H1 (cell line): Measurements from ENCODE around the gene RNF175. TPM values are rescaled to one million over a fixed set of nuclear protein-coding genes. Genes with fewer than 3 reads are reported as not detected.

Experiments used
- CTCF ChIA-PET: fragments of 300-600 bp; sonication (Branson Sonifier 250); formaldehyde crosslinking; loops from one replicate; lab custom pipeline; 2021; ENCODE audit not compliant: partially characterized antibody; lab: Charles Lee
- POLR2A ChIA-PET: fragments of 300-600 bp; sonication (Branson Sonifier 250); formaldehyde crosslinking; loops from one replicate; lab custom pipeline; 2021; ENCODE audit warnings: inconsistent platforms; ENCODE audit not compliant: partially characterized antibody; lab: Charles Lee
- DNase-seq, 2 experiments: peaks; one replicate each; pipeline versions ENCODE4 v3.0.0 to v3.0.0-alpha.2; 2010 to 2022; ENCODE audit warnings: low spot score in 2 of 2, low read depth in 1 of 2, mixed read lengths in 1 of 2
- FAIRE-seq: peaks from 2 replicates; lab custom pipeline; 2011; peaks lifted over from hg19 to GRCh38; lab: Jason Lieb, UNC
- H2AFZ ChIP-seq: 2 replicates; pipeline ENCODE4 v1.8.1; 2012; ENCODE audit warnings: low read length, inconsistent platforms
- H2AK5ac ChIP-seq: 2 replicates; pipeline ENCODE4 v1.6.1; 2013; ENCODE audit warnings: low read depth, low read length
- H2BK120ac ChIP-seq: replicated peaks from 2 replicates; pipeline ENCODE3; 2013; ENCODE audit warnings: low read depth, low read length, inconsistent platforms
- H2BK12ac ChIP-seq: 2 replicates; pipeline ENCODE4 v1.6.1; 2013; ENCODE audit warnings: low read depth, low read length
- H2BK15ac ChIP-seq: 2 replicates; pipeline ENCODE4 v1.6.1; 2013; ENCODE audit warnings: low read length
- H2BK20ac ChIP-seq: 2 replicates; pipeline ENCODE4 v1.6.1; 2013; ENCODE audit warnings: low read length
- H2BK5ac ChIP-seq: 2 replicates; pipeline ENCODE4 v1.6.1; 2013; ENCODE audit warnings: low read depth, low read length
- H3K14ac ChIP-seq: 2 replicates; pipeline ENCODE4 v1.6.1; 2013; ENCODE audit warnings: inconsistent platforms; ENCODE audit not compliant: insufficient read length
- H3K18ac ChIP-seq: 2 replicates; pipeline ENCODE4 v1.6.1; 2013; ENCODE audit warnings: low read length; ENCODE audit errors: extremely low read depth
- H3K23ac ChIP-seq: 2 replicates; pipeline ENCODE4 v1.6.1; 2013; ENCODE audit warnings: inconsistent platforms; ENCODE audit not compliant: insufficient read length
- H3K23me2 ChIP-seq: 2 replicates; pipeline ENCODE4 v1.6.1; 2013; ENCODE audit warnings: low read depth, low read length
- H3K27ac ChIP-seq: 2 replicates; pipeline ENCODE4 v1.6.1; 2011; ENCODE audit warnings: low read depth, low read length, inconsistent platforms
- H3K27me3 ChIP-seq, 4 experiments: replicated peaks in 1 of 4; 1 replicate in 1 of 4; 2 replicates in 3 of 4; pipeline versions ENCODE4 v1.6.1 to v1.8.1; 2011 to 2013; ENCODE audit warnings: low read length in 3 of 4, mild to moderate bottlenecking in 3 of 4, inconsistent platforms in 2 of 4, mixed read lengths in 2 of 4, moderate library complexity in 1 of 4; ENCODE audit not compliant: control insufficient read depth in 3 of 4, insufficient read depth in 3 of 4; ENCODE audit errors: extremely low read depth in 1 of 4
- H3K36me3 ChIP-seq, 4 experiments: 2 replicates each; pipeline versions ENCODE4 v1.6.1 to v1.8.1; 2011 to 2013; ENCODE audit warnings: mild to moderate bottlenecking in 4 of 4, low read length in 3 of 4, moderate library complexity in 2 of 4, control low read depth in 1 of 4, inconsistent platforms in 1 of 4; ENCODE audit not compliant: insufficient read depth in 4 of 4, control insufficient read depth in 2 of 4
- H3K4ac ChIP-seq: replicated peaks from 2 replicates; pipeline ENCODE3; 2013; ENCODE audit warnings: low read length, low read depth, mixed read lengths, inconsistent platforms; ENCODE audit not compliant: insufficient read length
- H3K4me1 ChIP-seq, 4 experiments: replicated peaks in 1 of 4; 1 replicate in 1 of 4; 2 replicates in 3 of 4; pipeline versions ENCODE4 v1.6.1 to v1.8.1; 2011 to 2013; ENCODE audit warnings: low read length in 3 of 4, inconsistent platforms in 2 of 4, mixed read lengths in 1 of 4; ENCODE audit not compliant: insufficient read depth in 4 of 4, control insufficient read depth in 3 of 4
- H3K4me2 ChIP-seq, 2 experiments: 2 replicates each; pipeline versions ENCODE4 v1.6.1 to v1.8.1; 2011 to 2013; ENCODE audit warnings: low read depth in 2 of 2, low read length in 2 of 2, control low read depth in 1 of 2, inconsistent platforms in 1 of 2, mild to moderate bottlenecking in 1 of 2; ENCODE audit not compliant: insufficient read depth in 1 of 2
- H3K4me3 ChIP-seq, 4 experiments: fragments of 200-600, 300-600 bp in 1 of 4; sonication (generic), shearing (Covaris generic), sonication (Bioruptor Twin) in 1 of 4; 2 replicates each; pipeline versions ENCODE4 v1.5.1 to v1.8.1; 2011 to 2016; ENCODE audit warnings: low read length in 4 of 4, low read depth in 3 of 4, control low read depth in 2 of 4, inconsistent platforms in 2 of 4, mild to moderate bottlenecking in 2 of 4, mixed read lengths in 1 of 4, moderate library complexity in 1 of 4; ENCODE audit not compliant: insufficient read depth in 2 of 4; ENCODE audit errors: extremely low read depth in 1 of 4
- H3K56ac ChIP-seq: replicated peaks from 2 replicates; pipeline ENCODE3; 2013; ENCODE audit warnings: low read depth, mild to moderate bottlenecking, mixed read lengths, low read length, inconsistent platforms; ENCODE audit not compliant: insufficient read length
- H3K79me1 ChIP-seq: 2 replicates; pipeline ENCODE4 v1.6.1; 2013; ENCODE audit warnings: low read depth, low read length, control low read depth
- H3K79me2 ChIP-seq, 2 experiments: 2 replicates each; pipeline versions ENCODE4 v1.6.1 to v1.8.1; 2012 to 2013; ENCODE audit warnings: low read length in 2 of 2, mild to moderate bottlenecking in 2 of 2, inconsistent platforms in 1 of 2; ENCODE audit not compliant: insufficient read depth in 2 of 2, control insufficient read depth in 1 of 2
- H3K9ac ChIP-seq, 4 experiments: replicated peaks in 1 of 4; 1 replicate in 1 of 4; 2 replicates in 3 of 4; pipeline versions ENCODE4 v1.6.1 to v1.8.1; 2011 to 2013; ENCODE audit warnings: low read depth in 3 of 4, low read length in 3 of 4, control low read depth in 2 of 4, mild to moderate bottlenecking in 2 of 4, moderate library complexity in 2 of 4, inconsistent platforms in 1 of 4; ENCODE audit errors: extremely low read depth in 1 of 4
- H3K9me3 ChIP-seq, 2 experiments: 2 replicates each; pipeline versions ENCODE4 v1.6.1 to v1.8.1; 2012 to 2013; ENCODE audit warnings: mild to moderate bottlenecking in 2 of 2, moderate library complexity in 2 of 2, control low read depth in 1 of 2, inconsistent platforms in 1 of 2, low read depth in 1 of 2, low read length in 1 of 2, mixed read lengths in 1 of 2; ENCODE audit not compliant: insufficient read depth in 2 of 2
- H4K20me1 ChIP-seq, 2 experiments: replicated peaks in 1 of 2; 2 replicates each; pipeline versions ENCODE3 to v1.8.1; 2011 to 2013; ENCODE audit warnings: inconsistent platforms in 2 of 2, low read length in 2 of 2, mild to moderate bottlenecking in 1 of 2; ENCODE audit not compliant: insufficient read depth in 2 of 2, control insufficient read depth in 1 of 2
- H4K5ac ChIP-seq: 2 replicates; pipeline ENCODE4 v1.6.1; 2013; ENCODE audit warnings: low read length, low read depth, mixed read lengths, inconsistent platforms; ENCODE audit not compliant: insufficient read length
- H4K8ac ChIP-seq: 2 replicates; pipeline ENCODE4 v1.8.0; 2013; ENCODE audit warnings: mild to moderate bottlenecking, moderate library complexity, low read length, inconsistent platforms; ENCODE audit not compliant: insufficient read depth; ENCODE audit errors: extremely low read depth
- H4K91ac ChIP-seq: replicated peaks from 2 replicates; pipeline ENCODE3; 2013; ENCODE audit warnings: low read length, mixed read lengths, inconsistent platforms; ENCODE audit not compliant: insufficient read length
- BACH1 ChIP-seq: IDR thresholded peaks from 2 replicates; pipeline ENCODE4 v1.6.1; 2012; ENCODE audit warnings: low read length, improper control_type of control experiment
- BRCA1 ChIP-seq: IDR thresholded peaks from 2 replicates; pipeline ENCODE4 v1.6.1; 2012; ENCODE audit warnings: low read depth, low read length, improper control_type of control experiment
- NANOG ChIP-seq: IDR thresholded peaks from 2 replicates; pipeline ENCODE4 v1.6.1; 2011; ENCODE audit warnings: low read length, low read depth, mild to moderate bottlenecking, inconsistent platforms; ENCODE audit not compliant: insufficient read depth, poor library complexity, severe bottlenecking
- PHF8 ChIP-seq: fragments of 200-600 bp; sonication (generic); conservative IDR thresholded peaks from 2 replicates; pipeline ENCODE4 v1.7.1; 2012; ENCODE audit warnings: low read depth, mild to moderate bottlenecking, inconsistent platforms, low read length, moderate library complexity
- RNF2 ChIP-seq: fragments of 200-900, 300-1000 bp; sonication (generic); IDR thresholded peaks from 2 replicates; pipeline ENCODE4 v1.7.1; 2016; ENCODE audit warnings: borderline replicate concordance, low read depth, mild to moderate bottlenecking, antibody characterized with exemption, low read length; ENCODE audit not compliant: poor library complexity, severe bottlenecking; ENCODE audit errors: missing control alignments
- SIRT6 ChIP-seq: IDR thresholded peaks from one replicate; pipeline ENCODE4 v1.7.1; 2012; ENCODE audit warnings: low read length, inconsistent platforms
- TBP ChIP-seq: IDR thresholded peaks from 2 replicates; pipeline ENCODE4 v1.6.1; 2011; ENCODE audit warnings: low read depth, low read length, improper control_type of control experiment
- WGBS, 2 experiments: shearing (Covaris generic) in 1 of 2; methylation state at CpG; one replicate each; pipeline versions ENCODE4 v1.1.6 to v1.1.7; 2013 to 2015; ENCODE audit warnings: low lambda C conversion rate in 2 of 2, mixed read lengths in 2 of 2, inconsistent platforms in 1 of 2, low coverage in 1 of 2, missing lambda C conversion rate in 1 of 2; ENCODE audit not compliant: insufficient replicate concordance in 2 of 2, insufficient coverage in 1 of 2, insufficient read length in 1 of 2; ENCODE audit errors: extremely low coverage in 1 of 2, missing lambda C conversion rate in 1 of 2; 5-methylcytosine and 5-hydroxymethylcytosine counted together
- polyA plus RNA-seq, 7 experiments: library from polyadenylated mRNA; depleted of rRNA in 3 of 7; stranded (reverse) in 5 of 7; unstranded in 2 of 7; fragments of >200 nt in 5 of 7; fragments of 200-250 nt in 2 of 7; gene quantifications; 1 replicate in 5 of 7; 2 replicates in 1 of 7; 4 replicates in 1 of 7; pipeline versions ENCODE4 v1.2.1 to v1.2.3, GENCODE V29; 2011 to 2013; ENCODE audit warnings: missing spikeins in 2 of 7, mixed read lengths in 2 of 7
- total RNA-seq: library from RNA; stranded (reverse); fragmentation: NEBNext Ultra II Directional; extraction: Animal tissue kit (Norgen Biotek cat#: 25700); gene quantifications from 2 replicates; pipeline ENCODE4 v1.2.1, GENCODE V29; 2021
- TF ChIP-seq, protein P1 (sequence below), 3 experiments: IDR thresholded peaks; 1 replicate in 2 of 3; 2 replicates in 1 of 3; pipeline versions ENCODE4 v1.5.1 to v1.6.1; 2011; ENCODE audit warnings: low read length in 3 of 3, mild to moderate bottlenecking in 3 of 3, inconsistent platforms in 2 of 3, low read depth in 1 of 3, moderate library complexity in 1 of 3; ENCODE audit not compliant: insufficient read depth in 1 of 3; ENCODE audit errors: control extremely low read depth in 1 of 3

RNF175 gene
- total and polyA plus RNA-seq, 2 of the 8 experiments (the other 6 are each of a cell fraction or from before 2014, with no cell fraction given) = 7.9 to 9.8 TPM

DNA sequence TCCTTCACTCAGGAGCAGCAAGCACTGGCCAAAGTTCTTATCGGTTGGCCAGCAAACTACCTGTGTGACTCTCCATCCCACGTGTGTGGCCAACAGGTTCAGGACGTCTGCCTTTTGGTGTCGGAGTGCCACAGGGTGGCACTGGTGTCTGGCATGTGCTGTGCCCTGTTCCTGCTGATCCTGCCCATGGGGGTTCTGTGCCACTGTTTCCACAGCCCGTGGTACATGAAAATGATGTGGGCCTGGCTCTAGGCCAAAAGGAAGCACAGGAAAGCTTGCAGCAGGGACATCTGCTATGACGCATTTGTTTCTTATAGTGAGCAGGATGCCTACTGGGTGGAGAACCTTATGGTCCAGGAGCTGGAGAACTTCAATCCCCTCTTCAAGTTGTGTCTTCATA, 80.3 kb downstream of the RNF175 start:
- Histone ChIP-seq H2BK20ac (no peak overlapping the region), H3K79me2 (no peaks in the 10 kb centered on the region), H3K79me1 (no peaks in the 10 kb centered on the region), H2AFZ (no peak overlapping the region), H2AK5ac (no peak overlapping the region), H3K56ac (no peak overlapping the region), H3K27me3 (peaks cover 12 to 30% (median 21%) of the 10 kb centered on the region in 4 experiments), H3K23ac (no peak overlapping the region), H3K4me1 (peaks cover 0 to 4% (median 1%) of the 10 kb centered on the region in 4 experiments; a peak in 3 of 7 replicates), H2BK12ac (no peak overlapping the region), H3K4me2 (no peak overlapping the region), H2BK5ac (no peak overlapping the region), H3K23me2 (peaks cover 12% of the 10 kb centered on the region; the same call in 1 of the 2 replicates), H3K9ac (no peak overlapping the region), H4K8ac (no peak overlapping the region), H4K91ac (no peak overlapping the region), H3K36me3 (no peaks in the 10 kb centered on the region), H3K14ac (no peak overlapping the region), H4K5ac (no peak overlapping the region), H3K4ac (no peak overlapping the region), H2BK15ac (no peak overlapping the region), H3K9me3 (no peaks in the 10 kb centered on the region; a peak in 1 of 4 replicates), H3K4me3 (no peak overlapping the region), H4K20me1 (no peaks in the 10 kb centered on the region), H2BK120ac (no peak overlapping the region), H3K27ac (no peak overlapping the region), H3K18ac (no peak overlapping the region)
- 78% methylated on average over 6 of the region's 6 CpGs; no CpG with 5 or more reads in 1 of the 2 experiments for WGBS, 2 experiments
- ChIA-PET CTCF (interaction anchor here (1.2 to 1.6 kb wide), 3 partner anchors 29 to 85 kb away, joined by 3 to 5 read pairs (median 4); no protein-coding TSS in a partner anchor), POLR2A (no interaction called here)
- DNase-seq (no peak), FAIRE-seq (no peak)
- TF ChIP-seq SIRT6 (no peak), PHF8 (no peak), BACH1 (no peak), RNF2 (no peak), NANOG (no peak), BRCA1 (no peak), TBP (no peak)
- TF ChIP-seq, protein P1, sequence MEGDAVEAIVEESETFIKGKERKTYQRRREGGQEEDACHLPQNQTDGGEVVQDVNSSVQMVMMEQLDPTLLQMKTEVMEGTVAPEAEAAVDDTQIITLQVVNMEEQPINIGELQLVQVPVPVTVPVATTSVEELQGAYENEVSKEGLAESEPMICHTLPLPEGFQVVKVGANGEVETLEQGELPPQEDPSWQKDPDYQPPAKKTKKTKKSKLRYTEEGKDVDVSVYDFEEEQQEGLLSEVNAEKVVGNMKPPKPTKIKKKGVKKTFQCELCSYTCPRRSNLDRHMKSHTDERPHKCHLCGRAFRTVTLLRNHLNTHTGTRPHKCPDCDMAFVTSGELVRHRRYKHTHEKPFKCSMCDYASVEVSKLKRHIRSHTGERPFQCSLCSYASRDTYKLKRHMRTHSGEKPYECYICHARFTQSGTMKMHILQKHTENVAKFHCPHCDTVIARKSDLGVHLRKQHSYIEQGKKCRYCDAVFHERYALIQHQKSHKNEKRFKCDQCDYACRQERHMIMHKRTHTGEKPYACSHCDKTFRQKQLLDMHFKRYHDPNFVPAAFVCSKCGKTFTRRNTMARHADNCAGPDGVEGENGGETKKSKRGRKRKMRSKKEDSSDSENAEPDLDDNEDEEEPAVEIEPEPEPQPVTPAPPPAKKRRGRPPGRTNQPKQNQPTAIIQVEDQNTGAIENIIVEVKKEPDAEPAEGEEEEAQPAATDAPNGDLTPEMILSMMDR (IDR thresholded peaks at IDR 0.05; ENCODE audit: control extremely low read depth in 1 of 3, insufficient read depth in 1 of 3, low read depth in 1 of 3, low read length in 3 of 3) = no peak
